Fibroblast of skin of right quadriceps (primary cell): ENCODE results near the gene TOP2B.

Experiments used
- DNase-seq: peaks from one replicate; pipeline ENCODE4 v3.0.0-alpha.2; 2013

The TOP2B gene

DNA sequence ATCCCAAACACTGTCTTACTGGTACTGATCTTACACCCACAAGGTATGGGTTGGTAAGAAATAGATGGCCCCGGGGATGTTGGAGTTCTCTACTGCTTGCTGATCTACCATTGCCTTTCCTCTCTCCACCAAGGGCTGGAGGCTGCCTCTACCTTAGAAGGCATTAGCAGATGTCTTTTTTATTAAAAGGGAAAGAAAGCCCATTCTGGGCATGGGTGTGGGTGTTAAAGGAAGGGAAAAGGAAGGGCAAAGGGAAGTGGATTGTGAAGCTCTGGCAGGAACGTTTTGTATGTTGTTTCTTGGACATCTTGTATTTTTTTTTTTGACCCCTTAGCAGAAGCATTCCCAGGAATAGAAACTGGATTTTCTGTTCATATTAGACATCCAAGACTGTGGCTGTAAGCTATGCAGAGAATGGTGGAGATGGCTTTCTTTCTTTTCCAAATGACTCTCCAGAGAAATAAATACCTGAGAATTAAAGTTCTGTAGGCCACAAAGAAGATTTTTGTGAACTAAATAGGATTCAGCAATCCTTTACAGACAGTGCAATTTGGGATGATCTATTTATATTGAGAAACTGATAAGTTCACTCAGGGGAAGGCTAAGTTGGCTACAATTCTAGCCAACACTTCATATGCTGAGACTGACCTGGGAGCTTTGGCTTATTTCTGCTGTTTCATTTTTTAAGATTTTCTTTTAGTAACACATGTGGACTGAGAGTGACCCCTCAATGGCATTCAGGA, 108.8 kb downstream of the TOP2B start:
- DNase-seq = peak; percentile 56

DNA sequence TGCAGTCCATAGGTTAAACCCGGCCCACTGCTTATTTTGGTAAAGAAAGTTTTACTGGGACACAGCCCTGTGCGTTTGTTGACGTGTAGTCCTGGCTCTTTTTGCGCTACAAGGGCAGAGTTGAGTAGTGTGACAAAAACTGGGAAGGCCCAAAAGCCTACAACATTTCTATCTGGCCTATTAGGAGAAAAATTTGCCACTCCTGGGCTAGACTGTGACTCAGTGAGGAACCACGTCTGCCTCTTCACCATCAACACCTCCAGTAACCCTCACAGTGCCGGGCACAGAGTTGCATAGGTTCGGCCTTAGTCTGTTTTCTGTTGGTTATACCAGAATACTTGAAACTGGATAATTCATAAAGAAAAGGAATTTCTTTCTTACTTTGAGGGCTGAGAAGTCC, 110.3 kb downstream of the TOP2B start:
- DNase-seq = no peak

- DNase-seq = no peak
These were observed 112.5 kb downstream of the TOP2B start for GRCh38 chr3:25552251-25552650.

DNA sequence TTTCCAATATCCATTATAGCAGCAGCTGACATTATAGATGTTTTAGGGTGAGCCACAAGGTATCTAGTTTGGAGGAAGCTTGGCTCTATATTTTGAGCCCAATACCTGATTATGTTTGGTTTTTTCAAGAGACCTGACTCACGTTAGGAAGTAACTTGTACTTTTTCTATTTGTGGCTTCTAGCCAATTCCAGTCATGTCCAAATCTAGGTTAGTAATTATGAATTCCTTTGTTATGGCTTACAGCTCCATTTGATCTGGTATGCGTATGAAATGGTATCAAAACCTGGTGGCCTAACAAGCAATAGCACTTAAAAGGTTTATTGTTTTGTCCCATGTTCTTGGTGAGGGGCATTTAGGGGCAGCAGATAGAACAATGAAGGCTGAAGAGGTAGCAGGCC, 115.9 kb downstream of the TOP2B start:
- no peak for DNase-seq

GRCh38 chr3:25547943-25548674, 116.6 kb downstream of the TOP2B start:
- peak; percentile 69 for DNase-seq
